K562 (cell line): ENCODE data around the gene C1orf198. TPM values are rescaled to one million over a fixed set of nuclear protein-coding genes. Genes with fewer than 3 reads are reported as not detected.

Source experiments
- ATAC-seq: fragments of 200-7000 bp; cut with Tn5 transposase; 3 replicates; pipeline ENCODE4 v1.9.1; 2020; ENCODE audit warnings: moderate library complexity
- BruUV-seq: library from RNA; stranded (reverse); fragments of 400-500 nt; replicated peaks from 2 replicates; lab custom pipeline; 2021; lab: Mats Ljungman, UMichigan
- CTCF ChIA-PET: fragments of 300-600 bp; formaldehyde crosslinking; extraction: SDS; loops from one replicate; lab custom pipeline; 2021; ENCODE audit warnings: low intra/inter-chr PET ratio; lab: Yijun Ruan, JAX
- POLR2A ChIA-PET: fragments of 300-600, 350-650 bp; sonication (Branson Sonifier 250); formaldehyde crosslinking; extraction: SDS; loops from one replicate; lab custom pipeline; 2021; ENCODE audit warnings: antibody characterized with exemption, inconsistent platforms; lab: Yijun Ruan, JAX
- DNase-seq, 4 experiments: peaks; one replicate each; pipeline versions ENCODE4 v3.0.0 to v3.0.0-alpha.2; 2011 to 2018; ENCODE audit warnings: low spot score in 3 of 4, mixed read lengths in 3 of 4; ENCODE audit errors: extremely low read depth in 1 of 4
- FAIRE-seq: peaks from 2 replicates; lab custom pipeline; 2011; peaks lifted over from hg19 to GRCh38; lab: Jason Lieb, UNC
- H2AFZ ChIP-seq: 2 replicates; pipeline ENCODE4 v1.6.0; 2011; ENCODE audit warnings: low read depth, low read length, control low read depth, inconsistent platforms
- H3K27ac ChIP-seq: fragments of 200-600 bp; 3 replicates; pipeline ENCODE4 v1.8.0; 2011; ENCODE audit warnings: low read depth, mild to moderate bottlenecking, control low read depth, inconsistent platforms, low read length, moderate library complexity, mixed read lengths; ENCODE audit errors: extremely low read depth
- H3K27me3 ChIP-seq, 2 experiments: fragments of 300-600 bp in 1 of 2; 2 replicates in 1 of 2; 3 replicates in 1 of 2; pipeline versions ENCODE4 v1.6.0 to v1.8.0; 2011; ENCODE audit warnings: inconsistent platforms in 2 of 2, low read length in 2 of 2, mild to moderate bottlenecking in 1 of 2, mixed read lengths in 1 of 2, moderate library complexity in 1 of 2; ENCODE audit not compliant: control insufficient read depth in 2 of 2, insufficient read depth in 2 of 2
- H3K36me3 ChIP-seq: fragments of 300-600 bp; 3 replicates; pipeline ENCODE4 v1.8.0; 2011; ENCODE audit warnings: mild to moderate bottlenecking, low read length, inconsistent platforms; ENCODE audit not compliant: control insufficient read depth, insufficient read depth
- H3K4me1 ChIP-seq, 2 experiments: fragments of 200-600 bp in 1 of 2; replicated peaks in 1 of 2; 2 replicates in 1 of 2; 3 replicates in 1 of 2; pipeline versions ENCODE4 v1.5.1 to v1.8.0; 2011; ENCODE audit warnings: inconsistent platforms in 2 of 2, low read length in 2 of 2, mild to moderate bottlenecking in 1 of 2, mixed read lengths in 1 of 2, moderate library complexity in 1 of 2; ENCODE audit not compliant: control insufficient read depth in 2 of 2, insufficient read depth in 2 of 2
- H3K4me2 ChIP-seq: 2 replicates; pipeline ENCODE4 v1.6.1; 2011; ENCODE audit warnings: low read length, control low read depth, inconsistent platforms, mixed read lengths; ENCODE audit not compliant: insufficient read depth
- H3K4me3 ChIP-seq: fragments of 200-600 bp; sonication (generic), shearing (Covaris generic); 2 replicates; pipeline ENCODE4 v1.5.1; 2016; ENCODE audit warnings: control low read depth, inconsistent platforms
- H3K79me2 ChIP-seq: fragments of 200-600 bp; 3 replicates; pipeline ENCODE4 v1.8.0; 2011; ENCODE audit warnings: low read length, inconsistent platforms; ENCODE audit not compliant: control insufficient read depth, insufficient read depth
- H3K9ac ChIP-seq, 2 experiments: 2 replicates each; pipeline versions ENCODE4 v1.6.0 to v1.6.1; 2011; ENCODE audit warnings: low read depth in 2 of 2, low read length in 2 of 2, control low read depth in 1 of 2, inconsistent platforms in 1 of 2, mild to moderate bottlenecking in 1 of 2, mixed read lengths in 1 of 2; ENCODE audit not compliant: insufficient read depth in 1 of 2
- H3K9me1 ChIP-seq: one replicate; pipeline ENCODE4 v1.6.0; 2011; ENCODE audit warnings: inconsistent platforms, mild to moderate bottlenecking, low read length, moderate library complexity; ENCODE audit not compliant: control insufficient read depth, insufficient read depth
- H3K9me3 ChIP-seq: replicated peaks from 2 replicates; pipeline ENCODE4 v1.5.1; 2011; ENCODE audit warnings: low read depth, low read length, inconsistent platforms; ENCODE audit not compliant: control insufficient read depth, insufficient read depth
- H4K20me1 ChIP-seq: replicated peaks from 2 replicates; pipeline ENCODE4 v1.6.1; 2011; ENCODE audit warnings: low read length, inconsistent platforms, mixed read lengths; ENCODE audit not compliant: control insufficient read depth, insufficient read depth
- CBFA2T2 ChIP-seq: fragments of 450-650 bp; conservative IDR thresholded peaks from 2 replicates; pipeline ENCODE4 v1.6.1; 2017; ENCODE audit warnings: mild to moderate bottlenecking
- FOSL1 ChIP-seq: fragments of 200-800 bp; sonication (Bioruptor generic); conservative IDR thresholded peaks from 2 replicates; pipeline ENCODE4 v1.6.1; 2016; ENCODE audit warnings: missing genetic modification characterization, missing compliant biosample characterization
- PHF8 ChIP-seq: fragments of 200-600 bp; sonication (generic); IDR thresholded peaks from 2 replicates; pipeline ENCODE4 v1.6.1; 2012; ENCODE audit warnings: mixed run types, mild to moderate bottlenecking, inconsistent platforms, low read length, moderate library complexity, borderline replicate concordance
- RAD51 ChIP-seq: fragments of 450-650 bp; IDR thresholded peaks from 2 replicates; pipeline ENCODE4 v1.7.1; 2016; ENCODE audit warnings: low read depth, mild to moderate bottlenecking, borderline replicate concordance
- RBM25 ChIP-seq: fragments of 200-400 bp; formaldehyde crosslinking; IDR thresholded peaks from 2 replicates; pipeline ENCODE4 v1.6.1; 2018; ENCODE audit warnings: low read length, low read depth, moderate library complexity; ENCODE audit not compliant: severe bottlenecking
- TFE3 ChIP-seq: fragments of 450-650 bp; formaldehyde crosslinking; IDR thresholded peaks from 2 replicates; pipeline ENCODE4 v1.4.0; 2020; ENCODE audit warnings: mild to moderate bottlenecking, mixed read lengths
- TOE1 ChIP-seq, 2 experiments: fragments of 450-650 bp in 1 of 2; sonication (generic) in 1 of 2; formaldehyde crosslinking in 1 of 2; IDR thresholded peaks; 2 replicates each; pipeline versions ENCODE4 v1.7.1 to v1.8.0; 2016 to 2022; ENCODE audit warnings: borderline replicate concordance in 2 of 2, mild to moderate bottlenecking in 2 of 2, antibody characterized with exemption in 1 of 2, inconsistent platforms in 1 of 2, low read depth in 1 of 2, missing genetic modification reagents in 1 of 2, moderate library complexity in 1 of 2
- USF1 ChIP-seq: sonication (generic); formaldehyde crosslinking; IDR thresholded peaks from 2 replicates; pipeline ENCODE4 v1.9.0; 2022; ENCODE audit warnings: mild to moderate bottlenecking, missing genetic modification reagents
- USF2 ChIP-seq: sonication (generic); formaldehyde crosslinking; IDR thresholded peaks from 2 replicates; pipeline ENCODE4 v1.5.0; 2020; ENCODE audit warnings: missing genetic modification reagents
- WGBS: fragments of 100-300 bp; shearing (Covaris generic); methylation state at CpG from one replicate; pipeline ENCODE4 v1.1.6; 2016; ENCODE audit warnings: low coverage, mixed read lengths; ENCODE audit not compliant: insufficient coverage; ENCODE audit errors: missing lambda C conversion rate; 5-methylcytosine and 5-hydroxymethylcytosine counted together
- in situ Hi-C: fragments of 300-500 bp; cut with MboI; formaldehyde crosslinking; loops from 4 replicates; pipeline ENCODE4 v1.15.0; 2018; ENCODE audit warnings: inconsistent platforms, mixed read lengths
- intact Hi-C: fragments of 100-400 bp; cut with micrococcal nuclease; formaldehyde crosslinking; loops from 2 replicates; pipeline ENCODE4 v1.14.2; 2022
- polyA plus RNA-seq, 8 experiments: library from polyadenylated mRNA; depleted of rRNA in 4 of 8; stranded (reverse) in 5 of 8; unstranded in 3 of 8; fragments of >200 nt; fragmentation: Nextera tagmentation in 2 of 8; fragmentation: Illumina TruSeq in 1 of 8; extraction: Ambion mirVana in 2 of 8; extraction: Trizol in 1 of 8; gene quantifications; 2 replicates each; pipeline versions ENCODE4 v1.2.1 to v1.2.3, GENCODE V29; 2011 to 2014; ENCODE audit warnings: inconsistent platforms in 1 of 8, missing spikeins in 1 of 8
- total RNA-seq, 7 experiments: library from RNA; depleted of rRNA in 6 of 7; stranded (reverse); fragments of >200 nt in 6 of 7; fragmentation: Illumina TruSeq in 2 of 7; extraction: Trizol in 2 of 7; gene quantifications; 2 replicates each; pipeline versions ENCODE4 v1.2.1 to v1.2.3, GENCODE V29; 2011 to 2021; ENCODE audit warnings: low replicate concordance in 1 of 7

Gene C1orf198
- total and polyA plus RNA-seq, 9 of the 15 experiments (the other 6 are each of a cell fraction or from before 2014, with no cell fraction given): 2.0 to 15.1 (median 10.4) TPM

DNA sequence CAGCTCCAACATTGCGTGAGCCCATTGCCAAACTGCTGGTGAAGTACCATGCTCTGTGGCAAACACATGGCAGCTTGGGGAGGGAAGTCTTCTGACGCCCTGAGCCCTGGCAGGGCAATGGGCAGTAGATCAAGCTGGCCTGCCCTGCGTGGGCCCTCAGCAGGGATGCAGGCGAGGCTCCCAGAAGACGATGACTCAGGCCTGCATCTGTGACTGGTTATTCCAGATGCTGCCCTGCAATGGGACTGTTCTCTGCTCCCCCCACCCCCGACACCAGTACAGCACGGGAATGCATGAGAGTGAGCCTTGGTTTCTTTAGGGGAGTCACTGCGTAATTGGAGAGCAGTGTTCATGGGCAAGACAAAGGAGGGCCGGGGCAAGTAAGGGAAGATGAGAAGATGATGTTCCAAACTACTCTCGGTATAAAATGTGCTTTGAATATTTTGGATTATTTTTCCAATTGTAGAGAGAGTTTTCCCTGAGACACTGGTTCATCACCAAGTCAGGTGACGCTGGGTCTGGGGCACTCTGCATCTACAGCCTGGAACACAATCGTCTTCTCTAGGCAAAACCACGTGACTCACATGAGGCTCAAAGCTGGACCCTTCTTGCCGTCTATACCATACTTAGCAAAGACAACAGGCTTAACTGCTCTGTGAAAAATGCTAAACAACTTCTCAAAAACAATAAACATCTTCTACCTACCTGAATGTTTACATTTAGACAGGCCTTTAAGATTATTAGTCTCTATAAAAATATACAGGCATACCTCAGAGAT, 9.0 kb upstream of the C1orf198 start:
- ChIA-PET CTCF (no interaction called here), POLR2A (interaction anchor here (0.6 to 1.0 kb wide), 4 partner anchors 8 to 401 kb away, joined by 3 to 4 read pairs (median 3); no protein-coding TSS in a partner anchor)
- DNase-seq: no peak
- peak; percentile 89 for TF ChIP-seq TFE3 (CRISPR knock-in tag)
- TF ChIP-seq FOSL1 (tag): 0 out of 2 replicates have a peak, but pooled peaks have one; percentile 40
- TF ChIP-seq TOE1 (IDR thresholded peaks at IDR 0.05; ENCODE audit: borderline replicate concordance): peak; percentile 22; the same call in 1 of the 2 replicates
- TF ChIP-seq TOE1 (CRISPR knock-in tag; IDR thresholded peaks at IDR 0.05; ENCODE audit: borderline replicate concordance, low read depth): no peak
- 0 out of 2 replicates have a peak, but pooled peaks have one; percentile 38 for TF ChIP-seq USF1
- TF ChIP-seq PHF8: no peak
- 0 out of 2 replicates have a peak, but pooled peaks have one; percentile 16 for TF ChIP-seq CBFA2T2
- no peak for TF ChIP-seq RBM25
- TF ChIP-seq RAD51: peak; percentile 69
- TF ChIP-seq USF2: peak; percentile 49
- 0 out of 3 replicates have a peak, but pooled peaks have one; percentile 17 for ATAC-seq
- H4K20me1 ChIP-seq: peaks cover 11% of the 10 kb centered on the region; the same call in 1 of the 2 replicates
- WGBS: 7% methylated on average over 14 of the region's 14 CpGs
- H3K27ac ChIP-seq: no peak overlapping the region
- no TSS peak for BruUV-seq
- H3K9me1 ChIP-seq: no peaks in the 10 kb centered on the region
- peaks cover 0 to 11% of the 10 kb centered on the region in 2 experiments; a peak in 2 of 5 replicates for H3K4me1 ChIP-seq
- in situ Hi-C loops: no loop called here
- H3K36me3 ChIP-seq: no peaks in the 10 kb centered on the region
- H3K9ac ChIP-seq: no peak overlapping the region
- no peaks in the 10 kb centered on the region for H3K9me3 ChIP-seq
- FAIRE-seq: no peak
- H2AFZ ChIP-seq: no peak overlapping the region
- intact Hi-C loops: no loop called here
- H3K4me2 ChIP-seq: no peak overlapping the region
- peaks cover 49 to 54% of the 10 kb centered on the region in 2 experiments for H3K27me3 ChIP-seq
- no peak overlapping the region for H3K4me3 ChIP-seq
- no peaks in the 10 kb centered on the region for H3K79me2 ChIP-seq
